Superior temporal gyrus (tissue), 1 donor: ENCODE results near the gene PPIE.

Experiments used
- DNase-seq: peaks from one replicate; pipeline ENCODE4 v3.0.0-alpha.2; 2016; ENCODE audit errors: extremely low spot score

Gene PPIE

GRCh38 chr1:39805385-39805784 lies 66.7 kb downstream of the PPIE start:
- no peak for DNase-seq

DNA sequence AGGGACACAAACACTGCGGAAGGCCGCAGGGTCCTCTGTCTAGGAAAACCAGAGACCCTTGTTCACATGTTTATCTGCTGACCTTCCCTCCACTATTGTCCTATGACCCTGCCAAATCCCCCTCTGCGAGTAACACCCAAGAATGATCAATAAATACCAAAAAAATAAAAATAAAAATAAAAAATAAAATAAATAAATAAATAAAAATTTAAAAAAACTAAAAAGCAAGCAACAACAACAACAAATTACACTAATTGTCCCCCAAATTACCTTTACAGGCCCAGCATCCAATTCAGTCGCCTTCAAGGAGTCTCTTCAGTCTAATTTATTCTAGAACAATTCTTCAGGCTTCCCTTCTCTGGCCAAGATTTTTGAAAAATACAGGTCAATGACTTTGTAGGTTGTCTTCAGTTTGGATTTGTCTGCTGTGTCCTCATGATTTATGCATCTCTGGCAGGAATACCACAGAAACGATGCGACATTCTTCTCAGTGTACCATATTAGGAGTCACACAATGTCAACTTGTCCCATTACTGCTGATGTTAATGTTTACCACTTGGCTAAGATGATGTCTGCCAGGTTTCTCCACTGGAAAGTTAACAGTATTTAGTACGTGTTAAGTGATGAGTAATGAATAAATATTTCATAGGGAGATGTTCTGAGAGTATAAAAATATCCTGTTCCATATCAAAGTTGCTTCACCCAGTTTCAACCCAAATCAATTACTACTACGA lies 70.3 kb downstream of the PPIE start:
- no peak for DNase-seq

- DNase-seq: no peak
Measured at GRCh38 chr1:39812913-39813312, 74.2 kb downstream of the PPIE start.
